Panc1 (cell line): ENCODE measurements around the gene CDHR2. TPM values are rescaled to one million over a fixed set of nuclear protein-coding genes. Genes with fewer than 3 reads are reported as not detected.
A peak's percentile ranks its signal among the peaks of the same experiment; 100 is the strongest.

Experiments used
- ATAC-seq: fragments of 200-7000 bp; cut with Tn5 transposase; 2 replicates; pipeline ENCODE4 v1.9.1; 2020; ENCODE audit warnings: mild to moderate bottlenecking, moderate library complexity
- BruUV-seq: library from RNA; stranded (reverse); fragments of 400-500 nt; replicated peaks from 2 replicates; lab custom pipeline; 2021; lab: Mats Ljungman, UMichigan
- CTCF ChIA-PET: fragments of 300-600 bp; sonication (Branson Sonifier 250); formaldehyde crosslinking; loops from one replicate; lab custom pipeline; 2022; ENCODE audit warnings: antibody characterized with exemption; lab: Charles Lee
- POLR2A ChIA-PET: fragments of 300-600 bp; sonication (Branson Sonifier 250); formaldehyde crosslinking; loops from one replicate; lab custom pipeline; 2022; ENCODE audit warnings: antibody characterized with exemption; lab: Charles Lee
- DNase-seq: peaks from one replicate; pipeline ENCODE4 v3.0.0-alpha.2; 2010; ENCODE audit warnings: low read depth, low spot score
- H3K27ac ChIP-seq: 2 replicates; pipeline ENCODE4 v1.5.1; 2011; ENCODE audit warnings: mild to moderate bottlenecking, low read length, inconsistent platforms
- H3K27me3 ChIP-seq: fragments of 200-500 bp; sonication (Bioruptor generic); 2 replicates; pipeline ENCODE4 v1.6.0; 2014; ENCODE audit warnings: low read length, inconsistent platforms; ENCODE audit not compliant: control insufficient read depth, insufficient read depth
- H3K36me3 ChIP-seq: fragments of 200-500 bp; sonication (Bioruptor generic); 2 replicates; pipeline ENCODE4 v1.5.1; 2014; ENCODE audit warnings: inconsistent platforms, mild to moderate bottlenecking, low read length, moderate library complexity; ENCODE audit not compliant: control insufficient read depth, insufficient read depth
- H3K4me1 ChIP-seq: 2 replicates; pipeline ENCODE4 v1.5.1; 2011; ENCODE audit warnings: inconsistent platforms, mild to moderate bottlenecking, low read length, moderate library complexity; ENCODE audit not compliant: control insufficient read depth, insufficient read depth
- H3K4me3 ChIP-seq, 2 experiments: 2 replicates each; pipeline ENCODE4 v1.5.1; 2011 to 2012; ENCODE audit warnings: low read depth in 2 of 2, low read length in 2 of 2, mild to moderate bottlenecking in 2 of 2, inconsistent platforms in 1 of 2, moderate library complexity in 1 of 2
- H3K9me3 ChIP-seq: fragments of 200-500 bp; sonication (Bioruptor generic); 2 replicates; pipeline ENCODE4 v1.5.1; 2014; ENCODE audit warnings: low read depth, mild to moderate bottlenecking, inconsistent platforms, low read length, moderate library complexity; ENCODE audit not compliant: control insufficient read depth, insufficient read depth
- CTCF ChIP-seq: fragments of 450-650 bp; IDR thresholded peaks from 2 replicates; pipeline ENCODE4 v1.5.1; 2017; ENCODE audit warnings: mild to moderate bottlenecking
- POLR2AphosphoS5 ChIP-seq: IDR thresholded peaks from 2 replicates; pipeline ENCODE4 v1.6.1; 2012; ENCODE audit warnings: mild to moderate bottlenecking, low read depth, low read length, moderate library complexity
- REST ChIP-seq, 2 experiments: IDR thresholded peaks; 2 replicates each; pipeline ENCODE4 v1.6.1; 2011 to 2012; ENCODE audit warnings: low read depth in 2 of 2, control low read depth in 1 of 2, low read length in 1 of 2, mild to moderate bottlenecking in 1 of 2, moderate library complexity in 1 of 2; ENCODE audit not compliant: insufficient read depth in 1 of 2
- SIN3A ChIP-seq: IDR thresholded peaks from 2 replicates; pipeline ENCODE4 v1.6.1; 2012; ENCODE audit warnings: low read depth, mild to moderate bottlenecking, low read length, moderate library complexity, borderline replicate concordance; ENCODE audit not compliant: insufficient read depth
- TCF7L2 ChIP-seq: IDR thresholded peaks from 2 replicates; pipeline ENCODE4 v1.6.1; 2011; ENCODE audit warnings: mild to moderate bottlenecking, low read depth, low read length, inconsistent platforms
- in situ Hi-C: cut with HindIII; loops from 2 replicates; pipeline ENCODE4 v1.10.0; 2016; ENCODE audit warnings: low sequenced_read_pairs, low pct_unique_long_range_greater_than_20kb
- intact Hi-C: fragments of 100-400 bp; cut with micrococcal nuclease; formaldehyde crosslinking; loops from one replicate; pipeline ENCODE4 v1.10.0; 2022; ENCODE audit not compliant: unreplicated experiment
- total RNA-seq: library from RNA; stranded (reverse); gene quantifications from one replicate; pipeline ENCODE4 v1.2.1, GENCODE V29; 2021; ENCODE audit not compliant: unreplicated experiment

CDHR2 gene
- total RNA-seq, 1 experiment from 2014 or later, result 0.72 TPM

- no TSS peak for BruUV-seq
- in situ Hi-C loops, result no loop called here
- Histone ChIP-seq H3K27me3 (no peaks in the 10 kb centered on the region), H3K4me1 (no peaks in the 10 kb centered on the region; the same call in 1 of the 2 replicates), H3K9me3 (no peaks in the 10 kb centered on the region), H3K36me3 (no peaks in the 10 kb centered on the region), H3K4me3 (no peak overlapping the region), H3K27ac (no peak overlapping the region)
- CTCF ChIA-PET, result interaction anchor here (0.5 to 2.0 kb wide), 7 partner anchors 9 to 877 kb away, joined by 3 to 9 read pairs (median 6); partner anchors contain the start of genes RNF44 and TSPAN17
- POLR2A ChIA-PET, result no interaction called here
- TF ChIP-seq POLR2AphosphoS5 (no peak), TCF7L2 (no peak), SIN3A (no peak), REST (IDR thresholded peaks at IDR 0.05; ENCODE audit: insufficient read depth in 1 of 2, low read depth in 2 of 2, low read length in 1 of 2) (no peak), CTCF (peak; percentile 95)
- intact Hi-C loops, result no loop called here
- ATAC-seq (peak; percentile 86), DNase-seq (no peak)
Measured at GRCh38 chr5:176573564-176574296, 24.6 kb downstream of the CDHR2 start.

GRCh38 chr5:176574297-176574591 lies 25.1 kb downstream of the CDHR2 start:
- Histone ChIP-seq H3K4me3 (no peak overlapping the region), H3K27me3 (no peaks in the 10 kb centered on the region), H3K4me1 (no peaks in the 10 kb centered on the region; the same call in 1 of the 2 replicates), H3K9me3 (no peaks in the 10 kb centered on the region), H3K36me3 (no peaks in the 10 kb centered on the region), H3K27ac (no peak overlapping the region)
- ChIA-PET CTCF (interaction anchor here (0.5 to 2.0 kb wide), 3 partner anchors 9 to 146 kb away, joined by 5 to 9 read pairs (median 6); partner anchors contain the start of gene TSPAN17), POLR2A (no interaction called here)
- BruUV-seq, result no TSS peak
- intact Hi-C loops, result no loop called here
- no peak for DNase-seq
- peak; percentile 6; the same call in 1 of the 2 replicates for ATAC-seq
- in situ Hi-C loops, result no loop called here
- TF ChIP-seq SIN3A (no peak), CTCF (peak; percentile 72), POLR2AphosphoS5 (no peak)
